NK-92 (cell line): Measurements from ENCODE around the gene FRAT1.

Source experiments
- DNase-seq: peaks from one replicate; lab custom pipeline; 2025; ENCODE audit not compliant: unreplicated experiment; lab: John Stamatoyannopoulos, UW

Gene FRAT1

DNA sequence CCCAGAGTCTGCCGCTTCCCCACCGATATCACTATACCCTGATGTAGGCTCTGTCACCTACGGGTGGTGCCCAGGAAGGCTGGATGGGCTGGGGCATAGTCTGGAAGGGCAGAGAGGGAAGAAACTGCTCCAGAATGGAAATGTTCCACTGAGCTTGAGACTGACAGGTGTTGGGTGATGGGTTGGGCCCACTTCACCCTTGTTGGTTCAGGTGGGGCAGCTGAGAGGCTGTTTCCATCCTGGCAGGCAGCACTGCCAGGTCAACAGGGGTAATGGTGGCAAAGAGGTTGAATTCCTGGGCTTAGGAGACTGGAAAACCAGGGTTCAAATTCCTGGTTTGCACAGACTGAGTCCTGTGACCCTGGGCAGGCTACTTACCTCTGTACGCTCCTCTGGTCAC is 44.0 kb downstream of the FRAT1 start:
- no peak for DNase-seq

DNA sequence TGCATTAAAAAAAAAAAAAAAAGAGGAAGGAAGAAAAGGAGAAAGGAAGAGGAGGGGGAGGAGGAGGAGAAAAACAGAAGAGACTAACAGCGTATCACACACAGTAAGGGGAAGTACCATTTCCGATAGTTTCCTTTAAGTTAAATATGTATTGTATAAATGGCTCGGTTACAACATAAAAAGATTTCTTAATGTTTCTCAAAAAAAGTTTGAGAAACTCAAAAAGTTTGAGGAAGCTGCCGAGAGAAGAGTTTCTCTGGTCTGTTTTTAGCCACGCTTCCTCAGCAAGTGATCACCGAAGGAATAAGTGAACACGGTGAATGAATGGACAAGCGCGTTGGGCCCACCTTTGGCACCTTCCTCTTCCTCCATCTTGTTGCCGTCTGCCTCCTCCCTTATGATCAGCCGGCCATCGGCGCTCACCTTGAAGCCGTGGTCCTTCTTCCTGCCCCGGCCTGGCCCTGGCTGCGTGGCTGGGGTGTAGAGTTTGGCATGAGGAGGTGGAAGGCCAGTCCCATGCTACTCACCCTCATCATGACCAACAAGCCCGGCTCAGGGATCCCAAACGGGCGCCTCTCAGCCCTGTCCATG is 46.8 kb downstream of the FRAT1 start:
- DNase-seq = no peak

DNA sequence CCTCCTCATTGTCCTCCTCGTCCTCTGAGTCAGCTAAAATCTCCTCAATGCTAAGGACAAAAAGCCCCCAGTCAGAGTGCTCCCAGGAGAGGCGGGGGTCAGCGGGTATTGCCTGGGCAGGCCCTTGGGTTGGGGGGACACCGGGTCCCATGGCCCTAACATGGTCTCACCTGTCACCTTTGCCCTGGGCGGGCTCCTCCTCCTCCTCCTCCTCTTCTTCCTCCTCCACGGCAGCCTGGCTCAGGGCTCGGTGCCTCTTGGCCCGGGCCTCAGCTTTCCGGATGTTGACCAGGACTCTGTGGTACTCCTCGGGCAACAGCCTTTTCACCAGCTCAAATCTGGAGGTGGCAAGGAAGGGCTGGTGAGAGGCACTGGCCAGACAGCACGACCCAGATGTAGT is 47.5 kb downstream of the FRAT1 start:
- DNase-seq = no peak

DNA sequence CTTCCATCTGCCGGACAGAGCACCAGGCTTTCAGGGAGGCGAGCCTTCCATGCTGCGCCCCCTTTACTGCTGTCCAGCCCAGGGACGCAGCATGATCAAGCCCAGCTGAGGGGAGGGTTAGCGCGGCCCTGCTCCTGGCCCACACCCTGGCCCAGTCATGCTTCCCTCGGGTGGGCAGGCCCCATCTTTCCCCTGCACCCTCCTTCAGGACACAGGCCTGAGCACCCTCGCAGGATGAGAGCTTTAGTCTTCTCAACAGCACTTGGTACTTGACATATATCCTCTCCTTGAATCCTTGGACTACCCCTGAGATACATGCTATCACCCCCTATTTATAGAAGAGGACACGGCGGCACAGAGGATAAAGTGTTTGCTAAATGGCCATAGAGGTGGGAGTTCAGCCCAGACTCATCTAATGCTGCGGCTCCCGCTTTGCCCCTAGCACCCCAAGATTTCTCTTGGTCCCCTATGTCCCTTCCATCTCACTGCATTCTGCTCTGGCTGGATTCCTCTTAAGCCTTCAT is 48.1 kb downstream of the FRAT1 start:
- no peak for DNase-seq
